NOMO-1 (cell line): Measurements from ENCODE around the gene CDX2.

ENCODE experiments used
- DNase-seq, 2 experiments: peaks; one replicate each; lab custom pipeline; 2025; ENCODE audit not compliant: unreplicated experiment in 2 of 2; lab: John Stamatoyannopoulos, UW

CDX2 gene

GRCh38 chr13:27933580-27934328 is 35.4 kb downstream of the CDX2 start:
- peak; percentile 22 to 38 for DNase-seq

- peak; percentile 22 to 57 for DNase-seq
Measured at GRCh38 chr13:27933118-27933517, 36.0 kb downstream of the CDX2 start.

GRCh38 chr13:27929868-27930267 is 39.2 kb downstream of the CDX2 start:
- no peak for DNase-seq

- DNase-seq: no peak
Measured at GRCh38 chr13:27928805-27929753, 40.0 kb downstream of the CDX2 start.

- DNase-seq: no peak
Measured at GRCh38 chr13:27928353-27928804, 40.7 kb downstream of the CDX2 start.

- no peak for DNase-seq
Measured at GRCh38 chr13:27927444-27928352, 41.4 kb downstream of the CDX2 start.

- no peak for DNase-seq
Measured at GRCh38 chr13:27926644-27927434, 42.3 kb downstream of the CDX2 start.

GRCh38 chr13:27925220-27925991 is 43.7 kb downstream of the CDX2 start:
- DNase-seq: no peak

- no peak for DNase-seq
Measured at GRCh38 chr13:27924529-27925141, 44.5 kb downstream of the CDX2 start.

- no peak for DNase-seq
Measured at GRCh38 chr13:27923794-27924528, 45.2 kb downstream of the CDX2 start.

- no peak for DNase-seq
Measured at GRCh38 chr13:27922883-27923612, 46.1 kb downstream of the CDX2 start.

GRCh38 chr13:27921961-27922882 is 46.9 kb downstream of the CDX2 start:
- no peak for DNase-seq

- DNase-seq: no peak
Measured at GRCh38 chr13:27921421-27921960, 47.6 kb downstream of the CDX2 start.

GRCh38 chr13:27920677-27921420 is 48.3 kb downstream of the CDX2 start:
- peak; percentile 38 to 47 for DNase-seq

GRCh38 chr13:27919934-27920676 is 49.0 kb downstream of the CDX2 start, which contains the start of gene PDX1:
TSS of gene PDX1 (plus strand) at chr13:27920000. CDS start at chr13:27920139, 139 bp downstream.
- peak in 1 of 2 experiments; percentile 20 for DNase-seq
